ENCODE measurements around the gene RFT1. TPM values are rescaled to one million over a fixed set of nuclear protein-coding genes. Genes with fewer than 3 reads are reported as not detected.

Gene RFT1
- total and polyA plus RNA-seq, 2 experiments from 2014 or later, result 11.3 to 13.3 TPM

GRCh38 chr3:53175613-53176540, 45.6 kb upstream of the RFT1 start:
- Histone ChIP-seq H4K20me1 (replicated peaks; ENCODE audit: insufficient read depth) (no peaks in the 10 kb centered on the region), H3K36me3 (ENCODE audit: insufficient read depth) (no peaks in the 10 kb centered on the region), H3K4me3 (no peak overlapping the region), H3K27ac (ENCODE audit: low read depth) (no peak overlapping the region), H2AFZ (no peak overlapping the region), H3F3A (replicated peaks; ENCODE audit: low read depth) (no peaks in the 10 kb centered on the region), H3K4me2 (no peak overlapping the region), H3K4me1 (ENCODE audit: insufficient read depth) (peaks cover 8% of the 10 kb centered on the region), H3K79me2 (replicated peaks; ENCODE audit: insufficient read depth) (no peaks in the 10 kb centered on the region; the same call in 1 of the 2 replicates), H3K27me3 (ENCODE audit: insufficient read depth) (no peaks in the 10 kb centered on the region), H3K9me2 (ENCODE audit: insufficient read depth) (no peaks in the 10 kb centered on the region)
- Mint-ChIP-seq H3K9me3 (no peaks in the 10 kb centered on the region), H3K4me1 (peaks cover 36% of the 10 kb centered on the region), H3K4me3 (no peak overlapping the region), H3K27ac (no peak overlapping the region; the same call in 1 of the 2 replicates), H3K36me3 (ENCODE audit: low read depth) (peaks cover 2% of the 10 kb centered on the region; the same call in 2 of the 3 replicates), H3K27me3 (ENCODE audit: insufficient read depth, low read depth, poor library complexity) (peaks cover 5% of the 10 kb centered on the region)
- DNase-seq (ENCODE audit: low spot score), result no peak
- TF ChIP-seq CTCF (conservative IDR thresholded peaks at IDR 0.05; ENCODE audit: low read depth in 2 of 2), result no peak
- no peak for ATAC-seq

GRCh38 chr3:53174346-53175250, 44.4 kb upstream of the RFT1 start:
- peaks cover 41% of the 10 kb centered on the region for H3K4me1 Mint-ChIP-seq

More at GRCh38 chr3:53174346-53175250, 44.4 kb upstream of the RFT1 start:
- no peaks in the 10 kb centered on the region for H3F3A ChIP-seq (replicated peaks; ENCODE audit: low read depth)
- H3K27ac ChIP-seq (ENCODE audit: low read depth), result no peak overlapping the region
- H4K20me1 ChIP-seq (replicated peaks; ENCODE audit: insufficient read depth), result no peaks in the 10 kb centered on the region
- ATAC-seq (no peak), DNase-seq (ENCODE audit: low spot score) (no peak)
- no peaks in the 10 kb centered on the region for H3K27me3 ChIP-seq (ENCODE audit: insufficient read depth)
- no peaks in the 10 kb centered on the region; the same call in 1 of the 2 replicates for H3K79me2 ChIP-seq (replicated peaks; ENCODE audit: insufficient read depth)
- no peak overlapping the region for H3K4me2 ChIP-seq
- H3K4me1 ChIP-seq (ENCODE audit: insufficient read depth), result peaks cover 8% of the 10 kb centered on the region
- H3K4me3 ChIP-seq, result no peak overlapping the region
- Mint-ChIP-seq H3K4me3 (no peak overlapping the region), H3K36me3 (ENCODE audit: low read depth) (peaks cover 2% of the 10 kb centered on the region; the same call in 2 of the 3 replicates), H3K9me3 (no peaks in the 10 kb centered on the region), H3K27me3 (ENCODE audit: insufficient read depth, low read depth, poor library complexity) (peaks cover 3% of the 10 kb centered on the region), H3K27ac (peak overlapping the region; percentile 61; the same call in 1 of the 2 replicates)
- no peaks in the 10 kb centered on the region for H3K36me3 ChIP-seq (ENCODE audit: insufficient read depth)
- TF ChIP-seq REST (IDR thresholded peaks at IDR 0.05; ENCODE audit: unreplicated experiment) (no peak), CTCF (conservative IDR thresholded peaks at IDR 0.05; ENCODE audit: low read depth in 2 of 2) (peak in 1 of 2 experiments; percentile 31; a peak in 2 of 4 replicates)
- H3K9me2 ChIP-seq (ENCODE audit: insufficient read depth), result no peaks in the 10 kb centered on the region
- no peak overlapping the region for H2AFZ ChIP-seq
